Activated naive CD8-positive, alpha-beta T cell treated with anti-CD3 and anti-CD28 coated beads, Interleukin-2, amount 50 U/mL, for 24 hours (primary cell): ENCODE data around the gene KRT4.
A peak's percentile ranks its signal among the peaks of the same experiment; 100 is the strongest.

Experiments
- ATAC-seq: fragments of 150-1000 bp; cut with Tn5 transposase; one replicate; pipeline ENCODE4 v1.10.0; 2021
- DNase-seq: peaks from one replicate; pipeline ENCODE4 v3.0.0; 2021
- H3K27ac Mint-ChIP-seq: one replicate; pipeline ENCODE4 v1.8.0; 2021; ENCODE audit warnings: mild to moderate bottlenecking, mixed read lengths
- H3K27me3 Mint-ChIP-seq: one replicate; pipeline ENCODE4 v1.8.0; 2021; ENCODE audit warnings: mixed read lengths
- H3K36me3 Mint-ChIP-seq: one replicate; pipeline ENCODE4 v1.8.0; 2021; ENCODE audit warnings: low read depth, mixed read lengths
- H3K4me1 Mint-ChIP-seq: one replicate; pipeline ENCODE4 v1.8.0; 2021; ENCODE audit warnings: mixed read lengths
- H3K4me3 Mint-ChIP-seq: one replicate; pipeline ENCODE4 v1.8.0; 2021; ENCODE audit warnings: mild to moderate bottlenecking, moderate library complexity, mixed read lengths
- H3K9me3 Mint-ChIP-seq: one replicate; pipeline ENCODE4 v1.8.0; 2021; ENCODE audit warnings: mixed read lengths

The KRT4 gene

GRCh38 chr12:52844386-52844785, 30.5 kb upstream of the KRT4 start:
- ATAC-seq (no peak), DNase-seq (no peak)
- Mint-ChIP-seq H3K27me3 (peaks cover 9% of the 10 kb centered on the region), H3K27ac (no peak overlapping the region), H3K9me3 (no peaks in the 10 kb centered on the region), H3K4me3 (no peak overlapping the region), H3K36me3 (no peaks in the 10 kb centered on the region), H3K4me1 (peaks cover 21% of the 10 kb centered on the region)

- peaks cover 4% of the 10 kb centered on the region for H3K27me3 Mint-ChIP-seq
Observed at GRCh38 chr12:52839436-52840105, 25.7 kb upstream of the KRT4 start.

GRCh38 chr12:52838609-52839435, 24.9 kb upstream of the KRT4 start:
- Mint-ChIP-seq H3K4me1 (peaks cover 51% of the 10 kb centered on the region), H3K9me3 (no peaks in the 10 kb centered on the region), H3K27me3 (peaks cover 4% of the 10 kb centered on the region), H3K36me3 (no peaks in the 10 kb centered on the region), H3K27ac (peak overlapping the region; percentile 3), H3K4me3 (no peak overlapping the region)
- ATAC-seq (no peak), DNase-seq (no peak)

More at GRCh38 chr12:52839436-52840105, 25.7 kb upstream of the KRT4 start:
- Mint-ChIP-seq H3K27ac (peak overlapping the region; percentile 23), H3K4me1 (peaks cover 51% of the 10 kb centered on the region), H3K36me3 (no peaks in the 10 kb centered on the region), H3K9me3 (no peaks in the 10 kb centered on the region), H3K4me3 (no peak overlapping the region)
- DNase-seq (no peak), ATAC-seq (no peak)

GRCh38 chr12:52837781-52838608, 24.1 kb upstream of the KRT4 start:
- Mint-ChIP-seq H3K27me3 (peaks cover 4% of the 10 kb centered on the region), H3K9me3 (no peaks in the 10 kb centered on the region), H3K27ac (peak overlapping the region; percentile 90), H3K4me1 (peaks cover 51% of the 10 kb centered on the region), H3K36me3 (no peaks in the 10 kb centered on the region), H3K4me3 (no peak overlapping the region)
- ATAC-seq (no peak), DNase-seq (no peak)

- Mint-ChIP-seq H3K9me3 (no peaks in the 10 kb centered on the region), H3K27me3 (peaks cover 4% of the 10 kb centered on the region), H3K4me3 (peak overlapping the region; percentile 32), H3K36me3 (no peaks in the 10 kb centered on the region), H3K4me1 (peaks cover 48% of the 10 kb centered on the region), H3K27ac (peak overlapping the region; percentile 90)
- DNase-seq (peak; percentile 14), ATAC-seq (no peak)
Observed at GRCh38 chr12:52837413-52837741, 23.5 kb upstream of the KRT4 start.

GRCh38 chr12:52836491-52837412, 22.8 kb upstream of the KRT4 start:
- Mint-ChIP-seq H3K4me1 (peaks cover 45% of the 10 kb centered on the region), H3K4me3 (peak overlapping the region; percentile 32), H3K27me3 (peaks cover 4% of the 10 kb centered on the region), H3K9me3 (no peaks in the 10 kb centered on the region), H3K36me3 (no peaks in the 10 kb centered on the region), H3K27ac (peak overlapping the region; percentile 90)
- ATAC-seq (no peak), DNase-seq (no peak)

- Mint-ChIP-seq H3K4me3 (peak overlapping the region; percentile 23), H3K36me3 (no peaks in the 10 kb centered on the region), H3K4me1 (peaks cover 45% of the 10 kb centered on the region), H3K27ac (peak overlapping the region; percentile 90), H3K27me3 (peaks cover 4% of the 10 kb centered on the region), H3K9me3 (no peaks in the 10 kb centered on the region)
- peak; percentile 79 for DNase-seq
- ATAC-seq = peak; percentile 94
Observed at GRCh38 chr12:52836042-52836466, 22.1 kb upstream of the KRT4 start.

GRCh38 chr12:52835271-52836041, 21.5 kb upstream of the KRT4 start:
- Mint-ChIP-seq H3K27me3 (peaks cover 6% of the 10 kb centered on the region), H3K9me3 (no peaks in the 10 kb centered on the region), H3K27ac (peak overlapping the region; percentile 90), H3K4me3 (peak overlapping the region; percentile 23), H3K36me3 (no peaks in the 10 kb centered on the region), H3K4me1 (peaks cover 45% of the 10 kb centered on the region)
- peak; percentile 8 for ATAC-seq
- peak; percentile 34 for DNase-seq

- peaks cover 6% of the 10 kb centered on the region for H3K27me3 Mint-ChIP-seq
- H3K4me1 Mint-ChIP-seq = peaks cover 45% of the 10 kb centered on the region
- H3K27ac Mint-ChIP-seq = peak overlapping the region; percentile 90
- no peak for ATAC-seq
- no peaks in the 10 kb centered on the region for H3K36me3 Mint-ChIP-seq
- no peak for DNase-seq
- H3K9me3 Mint-ChIP-seq = no peaks in the 10 kb centered on the region
- H3K4me3 Mint-ChIP-seq = peak overlapping the region; percentile 4
Observed at GRCh38 chr12:52834727-52835001, 20.7 kb upstream of the KRT4 start.

- no peak for DNase-seq
- Mint-ChIP-seq H3K4me3 (peak within 1 kb of the TSS; percentile 4), H3K4me1 (peaks cover 46% of the 10 kb centered on the region), H3K27me3 (peaks cover 6% of the 10 kb centered on the region), H3K36me3 (no peaks in the 10 kb centered on the region), H3K9me3 (no peaks in the 10 kb centered on the region), H3K27ac (peak within 1 kb of the TSS; percentile 90)
- ATAC-seq = no peak
Observed at GRCh38 chr12:52833922-52834726, 20.2 kb upstream of the KRT4 start, which contains the start of gene KRT79. Gene KRT79 (minus strand): TSS chr12:52834311. CDS start chr12:52834260, 51 bp downstream.

GRCh38 chr12:52832985-52833905, 19.3 kb upstream of the KRT4 start:
- Mint-ChIP-seq H3K36me3 (no peaks in the 10 kb centered on the region), H3K4me3 (no peak overlapping the region), H3K9me3 (no peaks in the 10 kb centered on the region), H3K4me1 (peaks cover 47% of the 10 kb centered on the region), H3K27me3 (peaks cover 2% of the 10 kb centered on the region), H3K27ac (no peak overlapping the region)
- DNase-seq (no peak), ATAC-seq (no peak)

- Mint-ChIP-seq H3K36me3 (no peaks in the 10 kb centered on the region), H3K27ac (no peak overlapping the region), H3K9me3 (no peaks in the 10 kb centered on the region), H3K4me1 (peaks cover 39% of the 10 kb centered on the region), H3K4me3 (no peak overlapping the region), H3K27me3 (peaks cover 2% of the 10 kb centered on the region)
- ATAC-seq = no peak
- no peak for DNase-seq
Observed at GRCh38 chr12:52832451-52832850, 18.5 kb upstream of the KRT4 start.
